Activated CD8-positive, alpha-beta T cell treated with anti-CD3 and anti-CD28 coated beads for 36 hours (primary cell): ENCODE results near the gene GALNT17. TPM values are rescaled to one million over a fixed set of nuclear protein-coding genes. Genes with fewer than 3 reads are reported as not detected.

Experiments
- ATAC-seq: fragments of 200-7000 bp; cut with Tn5 transposase; one replicate; pipeline ENCODE4 v1.10.0; 2021; ENCODE audit warnings: mild to moderate bottlenecking, moderate library complexity
- CTCF ChIA-PET: fragments of 350-600 bp; sonication (Branson Sonifier 250); formaldehyde crosslinking; loops from one replicate; lab custom pipeline; 2021; ENCODE audit warnings: antibody characterized with exemption; lab: Charles Lee
- POLR2A ChIA-PET: fragments of 350-600 bp; sonication (Branson Sonifier 250); formaldehyde crosslinking; loops from one replicate; lab custom pipeline; 2021; ENCODE audit warnings: antibody characterized with exemption; lab: Charles Lee
- DNase-seq: peaks from one replicate; pipeline ENCODE4 v3.0.0-alpha.2; 2020
- H3K27ac Mint-ChIP-seq: one replicate; pipeline ENCODE4 v1.8.0; 2021; ENCODE audit warnings: mild to moderate bottlenecking, mixed read lengths
- H3K27me3 Mint-ChIP-seq: one replicate; pipeline ENCODE4 v1.8.0; 2021; ENCODE audit warnings: mixed read lengths
- H3K36me3 Mint-ChIP-seq: one replicate; pipeline ENCODE4 v1.8.0; 2021; ENCODE audit warnings: low read depth, mixed read lengths
- H3K4me1 Mint-ChIP-seq: one replicate; pipeline ENCODE4 v1.8.0; 2021; ENCODE audit warnings: low read depth, mixed read lengths
- H3K4me3 Mint-ChIP-seq: one replicate; pipeline ENCODE4 v1.8.0; 2021; ENCODE audit warnings: mild to moderate bottlenecking, moderate library complexity, mixed read lengths
- H3K9me3 Mint-ChIP-seq: one replicate; pipeline ENCODE4 v1.8.0; 2021; ENCODE audit warnings: mixed read lengths
- intact Hi-C: fragments of 100-400 bp; cut with micrococcal nuclease; formaldehyde crosslinking; loops from one replicate; pipeline ENCODE4 v1.10.0; 2022
- total RNA-seq, 2 experiments: library from RNA; stranded (reverse); gene quantifications; one replicate each; pipeline ENCODE4 v1.2.3, GENCODE V29; 2021
- TF ChIP-seq, protein P1 (sequence below): fragments of 200-600 bp; IDR thresholded peaks from one replicate; pipeline ENCODE4 v1.8.0; 2022; ENCODE audit warnings: antibody characterized with exemption, mild to moderate bottlenecking

The GALNT17 gene
- total RNA-seq, 2 experiments from 2014 or later, result not detected

DNA sequence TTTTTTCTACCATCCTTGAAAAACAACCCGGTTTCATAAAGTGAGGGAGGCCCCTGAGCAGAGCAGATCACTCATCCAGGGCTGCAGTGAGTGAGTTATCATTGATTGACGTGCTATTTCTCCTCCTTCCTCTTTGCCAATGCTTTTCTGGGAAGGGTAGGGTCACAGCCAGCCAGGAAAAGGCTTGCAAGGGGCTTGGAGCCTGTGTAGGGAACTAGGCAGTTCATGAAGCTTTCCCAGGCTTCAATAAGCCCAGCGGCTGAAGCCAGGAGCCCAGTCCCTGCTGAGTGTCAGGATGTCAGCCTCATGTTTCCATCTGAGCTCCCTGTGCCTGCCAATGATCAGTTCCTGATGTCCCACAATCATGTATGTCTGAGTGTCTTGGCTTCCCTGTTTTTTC lies 584.7 kb downstream of the GALNT17 start:
- H3K36me3 Mint-ChIP-seq, result no peaks in the 10 kb centered on the region
- no peak overlapping the region for H3K4me3 Mint-ChIP-seq
- ChIA-PET POLR2A (interaction anchor here (0.6 kb wide), 1 partner anchor 490 kb away, joined by 3 read pairs; no protein-coding TSS in a partner anchor), CTCF (no interaction called here)
- no peak overlapping the region for H3K27ac Mint-ChIP-seq
- intact Hi-C loops, result no loop called here
- DNase-seq (no peak), ATAC-seq (no peak)
- no peaks in the 10 kb centered on the region for H3K4me1 Mint-ChIP-seq
- H3K9me3 Mint-ChIP-seq, result no peaks in the 10 kb centered on the region
- H3K27me3 Mint-ChIP-seq, result no peaks in the 10 kb centered on the region
- TF ChIP-seq, protein P1, sequence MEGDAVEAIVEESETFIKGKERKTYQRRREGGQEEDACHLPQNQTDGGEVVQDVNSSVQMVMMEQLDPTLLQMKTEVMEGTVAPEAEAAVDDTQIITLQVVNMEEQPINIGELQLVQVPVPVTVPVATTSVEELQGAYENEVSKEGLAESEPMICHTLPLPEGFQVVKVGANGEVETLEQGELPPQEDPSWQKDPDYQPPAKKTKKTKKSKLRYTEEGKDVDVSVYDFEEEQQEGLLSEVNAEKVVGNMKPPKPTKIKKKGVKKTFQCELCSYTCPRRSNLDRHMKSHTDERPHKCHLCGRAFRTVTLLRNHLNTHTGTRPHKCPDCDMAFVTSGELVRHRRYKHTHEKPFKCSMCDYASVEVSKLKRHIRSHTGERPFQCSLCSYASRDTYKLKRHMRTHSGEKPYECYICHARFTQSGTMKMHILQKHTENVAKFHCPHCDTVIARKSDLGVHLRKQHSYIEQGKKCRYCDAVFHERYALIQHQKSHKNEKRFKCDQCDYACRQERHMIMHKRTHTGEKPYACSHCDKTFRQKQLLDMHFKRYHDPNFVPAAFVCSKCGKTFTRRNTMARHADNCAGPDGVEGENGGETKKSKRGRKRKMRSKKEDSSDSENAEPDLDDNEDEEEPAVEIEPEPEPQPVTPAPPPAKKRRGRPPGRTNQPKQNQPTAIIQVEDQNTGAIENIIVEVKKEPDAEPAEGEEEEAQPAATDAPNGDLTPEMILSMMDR, result no peak

DNA sequence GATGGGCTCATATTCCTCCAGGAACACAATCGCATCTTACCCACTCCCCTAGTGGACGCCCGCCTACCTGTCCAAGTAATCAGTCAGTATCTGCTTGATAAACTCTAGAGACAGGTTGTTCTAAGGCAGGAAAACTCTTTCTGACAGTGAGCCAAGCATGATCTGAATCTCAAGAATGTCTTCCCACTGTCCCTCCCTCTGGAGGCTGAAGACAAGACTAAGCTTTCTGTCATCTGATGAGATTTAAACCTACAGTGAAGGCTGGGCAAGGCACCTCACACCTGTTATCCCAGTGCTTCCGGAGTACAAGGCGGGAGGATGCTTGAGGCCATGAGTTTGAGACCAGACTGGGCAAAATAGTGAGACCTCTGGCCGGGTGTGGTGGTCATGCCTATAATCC lies 586.6 kb downstream of the GALNT17 start:
- Mint-ChIP-seq H3K27me3 (no peaks in the 10 kb centered on the region), H3K27ac (no peak overlapping the region), H3K4me1 (no peaks in the 10 kb centered on the region), H3K4me3 (no peak overlapping the region), H3K36me3 (no peaks in the 10 kb centered on the region), H3K9me3 (peaks cover 2% of the 10 kb centered on the region)
- POLR2A ChIA-PET, result no interaction called here
- TF ChIP-seq, protein P1, result no peak
- intact Hi-C loops, result no loop called here
- ATAC-seq, result no peak
- CTCF ChIA-PET, result interaction anchor here (1.0 kb wide), 1 partner anchor 29 kb away, joined by 3 read pairs; no protein-coding TSS in a partner anchor
- no peak for DNase-seq

DNA sequence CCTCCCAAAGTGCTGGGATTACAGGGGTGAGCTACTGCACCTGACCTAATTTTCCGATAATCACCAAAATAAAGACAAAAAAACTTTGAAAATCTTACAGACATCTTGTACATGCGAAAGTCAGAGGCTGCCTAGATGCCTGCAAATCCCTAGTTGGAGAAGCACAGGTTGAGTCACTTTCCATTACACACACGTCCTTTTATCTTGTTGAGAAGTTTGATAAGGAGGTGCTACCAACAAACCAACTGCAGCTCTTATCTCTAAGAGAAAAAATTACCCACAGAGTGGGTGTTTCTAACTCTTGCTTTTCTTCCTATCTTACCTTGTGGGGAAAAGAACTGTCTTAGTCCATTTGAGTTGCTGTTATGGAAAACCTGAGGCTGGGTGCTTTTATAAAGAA lies 589.8 kb downstream of the GALNT17 start:
- ATAC-seq (no peak), DNase-seq (no peak)
- Mint-ChIP-seq H3K4me3 (no peak overlapping the region), H3K9me3 (peaks cover 2% of the 10 kb centered on the region), H3K27ac (no peak overlapping the region), H3K36me3 (no peaks in the 10 kb centered on the region), H3K27me3 (no peaks in the 10 kb centered on the region), H3K4me1 (no peaks in the 10 kb centered on the region)
- ChIA-PET CTCF (no interaction called here), POLR2A (no interaction called here)
- TF ChIP-seq, protein P1, result no peak
- intact Hi-C loops, result no loop called here

- no peak overlapping the region for H3K4me3 Mint-ChIP-seq
- no peak for ATAC-seq
- intact Hi-C loops, result no loop called here
- TF ChIP-seq, protein P1, result no peak
- POLR2A ChIA-PET, result no interaction called here
- H3K9me3 Mint-ChIP-seq, result peaks cover 3% of the 10 kb centered on the region
- H3K27me3 Mint-ChIP-seq, result no peaks in the 10 kb centered on the region
- DNase-seq, result no peak
- H3K27ac Mint-ChIP-seq, result no peak overlapping the region
- H3K36me3 Mint-ChIP-seq, result no peaks in the 10 kb centered on the region
- CTCF ChIA-PET, result no interaction called here
- no peaks in the 10 kb centered on the region for H3K4me1 Mint-ChIP-seq
Observed at GRCh38 chr7:71723859-71724258, 591.9 kb downstream of the GALNT17 start.

- H3K4me3 Mint-ChIP-seq, result no peak overlapping the region
- no peak overlapping the region for H3K27ac Mint-ChIP-seq
- no peak for ATAC-seq
- H3K9me3 Mint-ChIP-seq, result peaks cover 1% of the 10 kb centered on the region
- ChIA-PET POLR2A (no interaction called here), CTCF (interaction anchor here (2.0 kb wide), 1 partner anchor 8 kb away, joined by 4 read pairs; no protein-coding TSS in a partner anchor)
- H3K36me3 Mint-ChIP-seq, result no peaks in the 10 kb centered on the region
- H3K27me3 Mint-ChIP-seq, result no peaks in the 10 kb centered on the region
- intact Hi-C loops, result no loop called here
- no peak for DNase-seq
- no peaks in the 10 kb centered on the region for H3K4me1 Mint-ChIP-seq
- TF ChIP-seq, protein P1, result no peak
Observed at GRCh38 chr7:71727347-71727746, 595.4 kb downstream of the GALNT17 start.
